ENCODE measurements around the gene BTNL2.
"Not testable (repeated sequence)": the region's sequence is repeated elsewhere in the genome, so short reads cannot be mapped to it uniquely, and the experiment has no call there.

BTNL2 gene, protein sequence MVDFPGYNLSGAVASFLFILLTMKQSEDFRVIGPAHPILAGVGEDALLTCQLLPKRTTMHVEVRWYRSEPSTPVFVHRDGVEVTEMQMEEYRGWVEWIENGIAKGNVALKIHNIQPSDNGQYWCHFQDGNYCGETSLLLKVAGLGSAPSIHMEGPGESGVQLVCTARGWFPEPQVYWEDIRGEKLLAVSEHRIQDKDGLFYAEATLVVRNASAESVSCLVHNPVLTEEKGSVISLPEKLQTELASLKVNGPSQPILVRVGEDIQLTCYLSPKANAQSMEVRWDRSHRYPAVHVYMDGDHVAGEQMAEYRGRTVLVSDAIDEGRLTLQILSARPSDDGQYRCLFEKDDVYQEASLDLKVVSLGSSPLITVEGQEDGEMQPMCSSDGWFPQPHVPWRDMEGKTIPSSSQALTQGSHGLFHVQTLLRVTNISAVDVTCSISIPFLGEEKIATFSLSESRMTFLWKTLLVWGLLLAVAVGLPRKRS
- total RNA-seq, result 0 reads per million in 2 donors

- DNase-seq, result no peak
These were observed at the start of gene BTNL2 for GRCh38 chr6:32406857-32407256. TSS of gene BTNL2 (minus strand) at chr6:32407181. CDS start at chr6:32407123, 58 bp downstream.

DNA sequence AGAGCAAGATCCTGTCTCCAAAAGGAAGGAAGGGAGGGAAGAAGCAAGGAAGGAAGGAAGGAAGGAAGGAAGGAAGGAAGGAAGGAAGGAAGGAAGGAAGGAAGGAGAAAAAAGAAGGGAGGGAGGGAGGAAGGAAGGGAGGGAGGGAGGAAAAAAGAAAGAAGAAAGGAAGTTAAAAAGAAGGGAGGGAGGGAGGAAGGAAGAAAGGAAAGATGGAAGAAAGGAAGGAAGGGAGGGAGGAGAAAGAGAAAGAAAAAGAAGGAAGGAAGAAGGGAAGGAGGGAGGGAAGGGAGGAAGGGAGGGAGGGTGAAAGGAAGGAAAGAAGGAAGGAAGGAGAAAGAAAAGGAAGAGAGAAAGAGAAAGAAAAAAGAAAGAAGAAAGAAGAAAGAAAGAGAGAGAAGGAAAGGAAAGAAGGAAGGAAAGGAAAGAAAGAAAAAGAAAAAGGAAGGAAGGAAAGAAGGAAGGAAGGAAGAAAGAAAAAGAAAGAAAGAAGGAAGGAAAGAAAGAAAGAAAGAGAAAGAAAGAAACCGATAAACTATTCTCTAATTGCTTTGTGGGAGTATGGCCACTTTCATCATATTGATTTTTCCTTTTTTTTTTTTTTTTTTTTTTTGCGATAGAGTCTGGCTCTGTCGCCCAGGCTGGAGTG, 42.2 kb upstream of the BTNL2 start:
- no peak for DNase-seq

DNA sequence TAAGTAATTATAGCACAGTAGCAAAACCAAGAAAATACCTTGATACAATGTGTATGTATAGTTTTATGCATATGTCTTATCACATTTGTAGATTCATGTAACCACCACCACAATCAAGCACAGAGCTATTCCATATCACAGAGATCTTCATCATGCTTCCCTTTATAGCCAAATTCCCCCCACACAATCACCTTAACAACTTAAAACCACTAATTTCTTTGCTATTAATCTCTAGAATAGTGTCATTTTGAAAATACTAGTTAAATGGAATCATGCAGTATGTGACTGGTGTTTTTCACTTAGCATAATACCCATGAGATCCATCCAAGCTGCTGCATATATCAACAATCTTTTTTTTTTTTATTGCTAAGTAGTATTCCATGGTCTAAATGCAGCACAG, 41.0 kb upstream of the BTNL2 start:
- DNase-seq, result no peak

- no peak for DNase-seq
These were observed 38.4 kb upstream of the BTNL2 start for GRCh38 chr6:32445321-32445854.

DNA sequence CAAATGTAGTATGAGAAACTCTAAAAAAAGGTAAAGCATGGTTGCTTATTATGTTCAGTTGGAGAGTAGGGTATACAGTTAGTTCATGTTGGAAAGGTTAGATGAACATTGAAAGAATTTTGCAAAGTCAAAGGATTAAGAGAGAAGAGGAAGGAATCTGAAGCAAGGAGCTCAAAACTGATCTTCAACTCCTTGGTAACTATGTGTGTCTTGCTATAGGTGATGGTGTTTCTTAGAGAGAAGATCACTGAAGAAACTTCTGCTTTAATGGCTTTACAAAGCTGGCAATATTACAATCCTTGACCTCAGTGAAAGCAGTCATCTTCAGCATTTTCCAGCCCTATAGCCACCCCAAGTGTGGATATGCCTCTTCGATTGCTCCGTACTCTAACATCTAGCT, 37.5 kb upstream of the BTNL2 start:
- no peak for DNase-seq

GRCh38 chr6:32442977-32443552, 36.1 kb upstream of the BTNL2 start:
- DNase-seq, result no peak

- no peak for DNase-seq
These were observed 35.3 kb upstream of the BTNL2 start for GRCh38 chr6:32442243-32442667.

- no peak for DNase-seq
These were observed 32.7 kb upstream of the BTNL2 start, which contains the start of gene HLA-DRA for GRCh38 chr6:32439602-32440214. TSS of gene HLA-DRA (plus strand) at chr6:32439887. CDS start at chr6:32439951, 64 bp downstream.

DNA sequence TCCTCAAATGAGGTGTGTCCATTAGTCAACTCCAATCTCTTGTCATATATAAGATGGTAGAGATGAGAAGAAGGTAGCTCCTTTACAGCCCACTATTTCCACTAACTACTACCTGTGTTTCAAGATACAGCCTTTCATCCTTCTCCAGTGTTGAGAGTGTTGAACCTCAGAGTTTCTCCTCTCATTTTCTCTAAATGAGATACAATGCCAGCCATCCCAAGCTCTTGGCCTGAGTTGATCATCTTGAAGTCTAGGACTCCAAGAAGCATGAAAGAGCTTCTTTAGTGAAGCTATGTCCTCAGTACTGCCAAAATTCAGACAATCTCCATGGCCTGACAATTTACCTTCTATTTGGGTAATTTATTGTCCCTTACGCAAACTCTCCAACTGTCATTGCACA, 32.2 kb upstream of the BTNL2 start:
- no peak for DNase-seq

DNA sequence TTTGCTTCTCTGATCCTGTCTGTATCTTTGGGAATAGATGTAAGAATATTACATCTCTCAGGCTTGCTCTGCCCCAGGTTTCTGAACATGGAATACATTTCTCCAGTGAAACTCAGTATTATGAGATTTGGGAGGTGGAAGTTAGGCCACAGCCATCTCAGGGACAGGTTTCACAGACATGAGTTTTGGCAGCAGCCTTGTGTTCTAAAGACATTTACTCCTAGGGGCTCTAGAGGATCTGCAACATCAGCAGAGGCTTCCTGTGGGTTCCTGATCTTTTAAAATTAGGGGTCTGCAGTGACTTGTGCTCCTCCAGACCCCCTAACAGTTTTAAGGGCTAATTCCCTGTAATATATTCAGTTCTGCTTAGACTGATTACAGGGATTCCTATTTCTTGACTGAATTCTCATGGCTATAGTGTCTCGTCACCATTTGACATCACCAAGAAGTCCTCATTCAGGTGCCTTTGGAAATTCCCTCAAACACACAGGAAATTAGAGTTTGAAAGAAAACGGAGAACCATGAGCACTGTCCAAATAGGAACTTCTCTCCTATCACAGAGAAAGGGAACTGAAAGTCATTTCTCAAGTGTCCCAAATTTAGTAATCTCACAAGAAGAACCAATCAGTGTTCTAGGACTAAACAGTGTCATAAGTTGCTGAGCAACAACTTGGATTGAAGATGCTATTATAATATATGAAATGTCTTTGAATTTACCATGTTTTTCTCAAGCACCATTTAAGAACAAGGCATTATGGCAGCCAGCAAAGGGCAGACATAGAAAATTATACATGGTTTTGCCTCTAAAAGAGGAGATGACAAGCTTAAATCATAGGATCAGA, 30.2 kb upstream of the BTNL2 start:
- no peak for DNase-seq

DNA sequence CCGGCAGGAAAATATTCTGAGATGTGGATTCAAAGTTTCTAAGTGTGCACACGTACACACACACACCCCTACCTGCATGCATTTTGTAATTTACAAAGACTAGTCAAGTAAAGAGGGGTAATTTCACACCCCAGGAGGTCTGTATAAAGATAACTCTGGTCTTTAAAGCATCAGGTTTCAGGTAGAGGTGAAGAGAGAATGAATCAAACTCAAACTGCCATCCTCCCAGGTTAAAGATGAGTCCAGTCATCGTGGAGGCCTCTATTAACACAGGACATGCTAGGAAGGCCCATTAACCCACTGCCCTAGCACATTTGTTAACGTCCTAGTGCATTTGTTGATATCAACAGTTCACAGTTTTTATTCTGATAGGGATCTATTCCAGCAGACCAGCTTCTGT, 29.2 kb upstream of the BTNL2 start:
- no peak for DNase-seq

DNA sequence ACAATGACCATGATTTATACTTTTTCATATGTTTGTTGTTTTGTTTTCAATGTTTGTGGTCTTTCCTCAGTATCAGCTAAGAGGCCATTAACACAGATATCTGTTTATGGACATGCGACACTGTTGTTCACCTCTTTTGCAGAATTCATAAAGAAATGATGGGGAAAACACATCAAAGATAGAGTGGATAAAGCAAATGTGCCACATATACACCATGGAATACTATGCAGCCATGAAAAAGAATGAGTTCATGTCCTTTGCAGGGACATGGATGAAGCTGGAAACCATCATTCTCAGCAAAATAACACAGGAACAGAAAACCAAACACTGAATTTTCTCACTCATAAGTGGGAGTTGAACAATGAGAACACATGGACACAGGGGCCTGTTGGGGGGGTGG, 27.0 kb upstream of the BTNL2 start:
- not testable (repeated sequence) for DNase-seq

DNA sequence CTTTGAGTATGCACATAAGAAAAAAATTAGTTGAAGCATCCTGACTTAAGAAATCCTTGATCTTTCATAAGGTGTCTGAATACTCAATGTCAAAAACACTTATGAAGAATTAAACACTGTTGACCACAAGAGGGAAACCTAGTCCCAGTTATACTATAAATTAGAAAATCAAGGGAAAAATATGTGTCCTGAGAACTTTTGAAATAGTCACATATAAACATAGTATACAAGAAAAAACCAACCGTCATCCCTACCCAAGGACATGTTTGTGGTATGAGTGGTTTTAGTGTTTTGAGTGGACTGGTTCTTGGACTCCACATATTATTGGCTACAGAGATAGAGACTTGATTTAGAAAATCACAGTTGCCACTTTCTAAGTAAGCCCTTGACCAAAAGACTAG, 25.1 kb upstream of the BTNL2 start:
- no peak for DNase-seq

- no peak for DNase-seq
These were observed 24.2 kb upstream of the BTNL2 start for GRCh38 chr6:32431142-32431541.

DNA sequence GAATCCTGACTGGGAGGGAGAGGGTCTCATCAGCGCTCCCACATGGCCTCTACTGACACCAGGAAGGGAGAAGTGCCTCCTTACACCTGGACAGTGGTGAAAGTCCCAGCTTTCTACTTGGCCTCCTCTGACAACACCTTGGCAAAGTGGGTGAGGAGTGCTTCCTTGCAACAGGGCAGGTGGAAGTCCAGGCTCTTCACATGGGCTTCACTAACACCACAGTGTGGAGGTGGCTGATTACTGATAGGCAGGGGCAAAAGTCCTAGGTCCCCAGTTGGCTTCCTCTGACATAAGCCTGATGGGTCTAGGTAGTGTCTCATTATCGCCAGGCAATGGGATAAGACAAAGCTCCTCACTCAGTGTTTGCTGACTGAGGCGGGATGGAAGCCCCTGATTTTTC, 23.2 kb upstream of the BTNL2 start:
- DNase-seq, result no peak

- DNase-seq, result no peak
These were observed 21.0 kb upstream of the BTNL2 start for GRCh38 chr6:32427934-32428474.

DNA sequence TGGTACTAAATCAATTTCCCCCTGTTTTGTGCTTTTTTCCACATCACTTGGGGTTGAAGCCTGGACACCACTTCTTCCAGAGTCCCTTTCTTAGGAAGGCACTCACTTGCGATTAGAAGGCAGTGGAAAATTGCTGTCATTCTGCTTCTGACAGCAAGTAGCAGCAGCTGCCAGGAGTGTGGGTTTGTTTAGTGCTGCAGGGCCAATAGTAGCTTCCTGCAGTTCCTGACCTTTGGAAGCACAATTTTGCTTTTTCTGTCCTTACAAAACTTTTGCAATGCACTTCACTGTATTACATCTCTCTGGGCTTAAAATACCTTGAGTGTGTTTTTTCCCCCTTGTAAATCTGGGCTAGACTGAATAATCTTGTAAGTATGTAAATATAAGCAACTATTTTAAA, 20.2 kb upstream of the BTNL2 start:
- no peak for DNase-seq

- DNase-seq, result no peak
These were observed 19.4 kb upstream of the BTNL2 start for GRCh38 chr6:32426338-32426737.

DNA sequence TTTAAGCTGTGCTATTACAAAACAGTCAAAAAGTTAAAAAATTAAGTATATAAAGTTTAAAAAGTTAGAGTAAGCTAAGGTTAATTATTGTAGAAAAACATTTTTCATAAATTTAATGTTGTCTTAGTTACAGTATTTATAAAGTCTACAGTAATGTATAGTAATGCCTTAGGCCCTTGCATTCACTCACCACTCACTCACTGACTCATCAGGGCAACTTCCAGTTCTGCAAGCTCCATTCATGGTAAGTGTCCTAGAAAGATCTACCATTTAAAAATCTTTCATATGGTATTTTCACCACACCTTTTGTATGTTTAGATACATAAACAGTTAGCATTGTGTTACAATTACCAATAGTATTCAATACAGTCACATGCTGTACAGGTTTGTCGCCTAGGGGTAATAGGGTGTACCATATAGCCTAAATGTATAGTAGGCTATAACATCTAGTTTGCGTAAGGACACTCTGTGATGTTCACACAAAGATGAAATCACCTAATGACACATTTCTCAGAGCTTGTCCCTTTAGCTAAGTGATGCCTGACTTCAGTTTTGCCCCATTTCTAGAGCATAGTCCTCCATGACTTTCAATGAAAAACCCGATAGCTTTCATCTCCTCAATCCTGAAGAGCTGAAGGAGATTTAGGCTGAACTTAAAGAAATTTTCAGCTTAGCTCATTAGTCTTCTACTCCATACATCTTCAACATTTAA, 17.8 kb upstream of the BTNL2 start:
- no peak for DNase-seq

- DNase-seq, result no peak
These were observed 9.1 kb upstream of the BTNL2 start for GRCh38 chr6:32416036-32416435.

- no peak for DNase-seq
These were observed 8.6 kb upstream of the BTNL2 start for GRCh38 chr6:32415521-32416019.
